GM18951 (cell line): ENCODE data around the gene REG4.

Source experiments
- POLR2A ChIP-seq: IDR thresholded peaks from 4 replicates; pipeline ENCODE4 v1.6.1; 2011; ENCODE audit warnings: mild to moderate bottlenecking; ENCODE audit not compliant: insufficient read length, insufficient read depth; ENCODE audit errors: extremely low read depth
- in situ Hi-C: fragments of 300-500 bp; cut with MboI; formaldehyde crosslinking; loops from one replicate; pipeline ENCODE4 v1.12.0; 2022; ENCODE audit warnings: low sequenced_read_pairs, mixed read lengths, inconsistent platforms; ENCODE audit not compliant: unreplicated experiment

The REG4 gene

GRCh38 chr1:119782631-119783325 is 28.5 kb downstream of the REG4 start:
- TF ChIP-seq POLR2A = no peak
- in situ Hi-C loops = no loop called here

GRCh38 chr1:119781434-119782210 is 29.6 kb downstream of the REG4 start:
- in situ Hi-C loops = no loop called here
- no peak for TF ChIP-seq POLR2A

- no peak for TF ChIP-seq POLR2A
- in situ Hi-C loops = no loop called here
Measured at GRCh38 chr1:119779869-119780356, 31.3 kb downstream of the REG4 start.

GRCh38 chr1:119778886-119779560 is 32.2 kb downstream of the REG4 start:
- no peak for TF ChIP-seq POLR2A
- in situ Hi-C loops = no loop called here

GRCh38 chr1:119778359-119778758 is 32.9 kb downstream of the REG4 start:
- TF ChIP-seq POLR2A = no peak
- in situ Hi-C loops = no loop called here

- in situ Hi-C loops = no loop called here
- TF ChIP-seq POLR2A = no peak
Measured at GRCh38 chr1:119774746-119775490, 36.3 kb downstream of the REG4 start.

GRCh38 chr1:119773711-119774241 is 37.5 kb downstream of the REG4 start:
- in situ Hi-C loops = no loop called here

GRCh38 chr1:119772298-119772697 is 39.0 kb downstream of the REG4 start:
- TF ChIP-seq POLR2A = no peak
- in situ Hi-C loops = no loop called here

More at GRCh38 chr1:119773711-119774241, 37.5 kb downstream of the REG4 start:
- no peak for TF ChIP-seq POLR2A

GRCh38 chr1:119771770-119772169 is 39.5 kb downstream of the REG4 start:
- in situ Hi-C loops = no loop called here
- no peak for TF ChIP-seq POLR2A

- in situ Hi-C loops = no loop called here
- no peak for TF ChIP-seq POLR2A
Measured at GRCh38 chr1:119771016-119771415, 40.2 kb downstream of the REG4 start.

- in situ Hi-C loops = no loop called here
Measured at GRCh38 chr1:119768778-119769177, 42.5 kb downstream of the REG4 start, which contains the start of gene HMGCS2. TSS of gene HMGCS2 (minus strand) at chr1:119768905. CDS start at chr1:119768844, 61 bp downstream.

GRCh38 chr1:119767486-119767885 is 43.8 kb downstream of the REG4 start:
- in situ Hi-C loops = no loop called here

More at GRCh38 chr1:119768778-119769177, 42.5 kb downstream of the REG4 start, which contains the start of gene HMGCS2:
- no peak for TF ChIP-seq POLR2A

More at GRCh38 chr1:119767486-119767885, 43.8 kb downstream of the REG4 start:
- no peak for TF ChIP-seq POLR2A
